Stimulated activated CD4-positive, alpha-beta T cell treated with anti-CD3 and anti-CD28 coated beads, Interleukin-1b, Interleukin-23, amount 100 ng/mL, for 24 hours (primary cell): Measurements from ENCODE around the gene CGN.

ENCODE experiments used
- DNase-seq, 4 experiments: peaks; one replicate each; pipeline ENCODE4 v3.0.0-alpha.2; 2020; ENCODE audit warnings: low read depth in 4 of 4, low spot score in 1 of 4

CGN gene

DNA sequence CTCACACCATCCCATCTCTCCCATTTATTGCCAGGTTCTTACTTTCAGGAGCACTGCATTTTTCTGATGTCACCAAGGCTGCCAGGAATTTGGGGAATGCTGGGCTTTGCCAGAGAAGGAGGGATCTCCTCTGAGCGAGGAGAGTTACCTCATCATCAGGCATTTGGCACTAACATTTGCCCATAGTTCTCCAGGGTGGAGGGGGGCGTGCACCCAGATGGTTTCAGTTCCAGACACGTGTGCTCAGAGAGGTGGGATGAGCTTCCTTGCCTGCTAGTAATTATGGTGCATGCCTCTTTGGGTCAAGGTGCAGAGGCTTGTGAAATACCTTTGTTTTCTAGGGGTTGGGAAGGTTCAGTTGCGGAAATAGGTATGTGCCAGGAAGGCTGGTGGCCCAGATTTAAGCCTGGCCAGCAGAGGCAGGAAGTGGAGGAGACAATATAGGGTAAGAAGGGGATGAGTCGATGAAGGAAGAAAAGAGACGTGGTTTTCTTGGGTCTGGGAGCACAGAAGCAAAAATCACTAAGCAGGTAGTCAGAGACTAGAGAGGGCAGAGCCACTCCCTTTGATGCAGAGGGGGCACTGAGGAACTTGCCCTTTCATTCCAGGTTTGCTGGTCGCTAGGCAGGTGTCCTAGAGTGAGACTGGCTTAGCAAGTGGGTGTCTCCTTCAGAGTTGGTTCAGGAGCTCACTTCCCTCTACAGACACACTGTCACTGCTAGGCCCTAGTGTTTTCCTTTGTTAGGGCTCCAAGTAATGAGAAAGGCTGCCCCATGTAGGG, 36.1 kb downstream of the CGN start:
- no peak for DNase-seq

DNA sequence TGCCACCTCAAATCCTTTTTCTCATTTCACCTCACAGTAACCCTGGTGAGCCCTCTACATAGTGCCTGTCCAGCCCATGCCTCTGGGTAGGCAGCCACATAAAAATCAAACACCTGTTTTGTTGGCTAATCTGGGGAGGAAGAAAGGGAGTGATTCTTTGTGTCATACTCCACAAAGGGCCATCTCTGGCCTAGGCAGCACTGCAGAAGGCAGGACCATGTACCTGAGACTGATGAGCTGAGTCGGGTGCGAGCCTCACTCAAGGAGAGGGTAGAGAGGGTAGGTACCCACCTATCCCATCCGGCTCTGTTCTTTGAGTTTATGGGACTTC, 36.7 kb downstream of the CGN start:
- no peak for DNase-seq

DNA sequence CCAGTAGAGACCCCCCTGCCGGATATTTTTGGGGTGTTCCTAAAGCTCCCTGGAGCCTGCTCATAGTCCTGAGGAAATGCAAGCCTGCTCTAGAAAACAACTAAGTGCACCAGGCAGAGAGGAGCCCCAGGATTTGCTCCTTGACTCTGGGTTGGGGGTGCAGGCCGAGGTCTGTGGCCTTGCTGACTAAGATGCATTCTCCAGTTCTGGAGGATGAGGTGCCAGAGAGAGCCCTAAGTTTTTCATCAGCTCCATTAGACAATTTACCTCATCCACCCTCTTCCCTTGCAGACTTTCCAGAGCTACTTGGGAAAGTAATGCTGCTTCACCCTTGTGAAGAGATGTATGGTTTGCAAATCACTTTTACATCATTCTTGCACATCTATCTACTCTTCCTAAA, 38.0 kb downstream of the CGN start:
- DNase-seq: no peak

DNA sequence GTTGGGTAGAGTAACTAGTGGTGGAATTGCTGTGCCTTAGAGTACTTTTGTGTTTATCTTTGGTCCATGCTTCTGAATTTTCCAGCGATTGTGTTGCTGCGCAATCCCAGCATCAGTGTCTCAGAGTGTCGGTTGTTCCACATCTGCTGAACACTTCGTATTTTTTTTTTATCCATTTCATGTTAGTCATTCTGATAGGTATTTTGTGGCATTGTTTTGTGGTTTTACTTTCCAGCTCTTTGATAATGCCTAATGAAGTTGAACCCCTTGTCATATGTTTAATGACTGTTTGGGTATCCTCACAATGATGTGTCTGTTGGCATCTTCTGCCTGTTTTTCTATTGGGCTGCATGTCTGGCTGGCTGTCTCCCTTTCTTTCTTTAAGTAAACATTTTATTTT, 42.5 kb downstream of the CGN start:
- DNase-seq: no peak

DNA sequence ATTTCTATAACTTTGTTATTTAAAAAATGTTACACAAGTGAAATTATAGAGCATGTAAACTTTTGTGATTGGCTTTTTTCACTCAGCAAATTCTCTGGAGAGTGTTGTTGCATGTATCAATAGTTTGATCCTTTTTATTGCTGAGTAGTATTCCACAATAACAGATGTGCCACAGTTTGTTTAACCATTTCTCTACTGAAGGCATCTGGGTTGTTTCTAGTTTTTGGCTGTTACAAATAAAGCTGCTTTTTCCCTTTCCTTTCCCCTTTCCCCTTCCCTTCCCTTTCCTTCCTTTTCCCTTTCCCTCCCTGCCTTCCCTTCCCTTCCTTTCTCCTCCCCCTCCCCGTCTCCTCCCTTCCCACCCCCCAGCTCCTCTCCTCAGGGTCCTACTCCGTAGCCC, 44.9 kb downstream of the CGN start:
- no peak for DNase-seq

DNA sequence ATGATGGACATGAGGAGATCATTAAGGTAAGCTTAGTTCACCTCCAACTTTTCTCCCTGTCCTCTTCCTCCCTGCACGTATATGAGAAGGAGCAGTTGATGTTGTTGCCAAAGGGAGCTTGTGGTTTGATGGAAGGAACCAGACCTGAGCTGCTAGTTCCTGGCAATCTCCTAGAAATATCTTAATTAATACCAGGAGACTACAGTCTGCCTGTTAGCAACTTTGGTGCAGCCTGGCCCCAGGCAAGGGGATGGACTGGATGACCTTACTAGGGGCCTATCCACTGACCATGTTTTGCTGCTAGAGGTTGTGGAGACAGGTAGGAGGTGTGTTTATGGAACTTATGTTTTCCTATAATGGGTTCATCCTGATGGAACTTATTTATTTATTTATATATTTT, 51.5 kb downstream of the CGN start:
- DNase-seq: no peak

DNA sequence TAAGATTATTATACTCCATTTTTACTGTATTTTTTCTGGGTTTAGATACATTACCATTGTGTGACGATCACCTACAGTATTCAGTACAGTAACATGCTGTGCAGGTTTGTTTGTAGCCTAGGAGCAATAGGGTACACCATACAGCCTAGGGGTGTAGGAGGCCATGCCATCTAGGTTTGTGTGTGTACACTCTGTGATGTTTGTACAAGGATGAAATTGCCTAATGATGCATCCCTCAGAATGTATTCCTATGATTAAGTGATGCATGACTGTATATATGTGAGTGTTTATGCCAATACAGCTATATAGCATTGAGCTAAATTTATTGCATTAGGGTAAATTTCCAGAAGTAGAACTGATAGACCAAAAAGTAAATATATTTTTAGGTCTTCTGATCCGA, 52.2 kb downstream of the CGN start:
- no peak for DNase-seq

DNA sequence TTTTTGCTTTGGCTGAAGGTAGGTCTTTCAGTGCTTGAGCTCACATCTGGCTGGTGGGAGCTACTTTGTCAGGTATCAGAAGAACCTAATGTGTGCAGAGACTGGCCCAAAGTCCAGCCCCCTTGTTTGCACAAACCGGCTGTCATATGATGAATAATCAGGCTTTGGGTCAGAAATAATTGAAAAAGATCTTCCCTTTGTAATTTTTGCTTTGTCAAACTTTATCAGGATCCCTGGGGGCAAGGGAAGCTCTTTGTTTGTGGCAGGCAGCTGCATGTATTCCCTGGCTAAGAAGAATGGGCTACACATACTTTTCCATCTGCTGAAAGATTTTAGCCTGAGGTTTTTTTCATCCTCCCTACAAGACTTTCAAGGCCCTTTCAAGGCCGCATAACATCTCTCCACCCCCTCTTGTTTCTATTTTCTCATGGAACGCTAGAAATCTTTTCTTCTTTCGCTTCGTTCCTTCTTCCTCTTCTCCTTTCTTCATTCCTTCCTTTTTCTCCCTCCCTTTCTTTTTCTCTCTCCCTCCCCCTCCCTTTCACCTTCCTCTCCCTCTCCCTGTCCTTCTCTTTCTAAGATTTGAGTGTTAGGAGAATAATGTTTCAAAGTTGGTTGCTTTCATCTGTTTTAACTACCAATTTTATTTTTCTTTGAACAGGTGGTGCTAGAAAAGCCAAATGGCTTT, 54.5 kb downstream of the CGN start:
- no peak for DNase-seq

DNA sequence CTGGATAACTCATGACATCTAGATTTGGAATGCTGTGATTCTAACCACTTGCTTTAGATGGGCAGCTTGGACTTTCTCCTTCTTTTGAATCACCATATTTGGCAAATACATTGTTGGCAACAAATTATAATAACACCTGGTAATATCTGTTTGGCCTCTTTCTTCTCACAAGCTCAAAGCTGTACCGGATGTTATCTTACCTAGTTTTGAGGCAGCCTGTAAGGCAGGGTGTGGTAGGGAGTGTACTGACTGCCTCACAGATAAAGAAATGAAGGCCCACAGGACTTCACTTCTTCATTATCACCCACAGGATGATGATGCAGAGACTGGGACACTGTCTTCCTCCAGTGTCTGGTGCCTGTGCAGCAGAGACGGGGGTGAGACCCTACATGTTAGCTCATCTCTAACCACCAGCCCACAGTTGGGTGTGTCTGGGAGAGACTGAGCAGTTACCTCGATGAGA, 57.5 kb downstream of the CGN start:
- no peak for DNase-seq

DNA sequence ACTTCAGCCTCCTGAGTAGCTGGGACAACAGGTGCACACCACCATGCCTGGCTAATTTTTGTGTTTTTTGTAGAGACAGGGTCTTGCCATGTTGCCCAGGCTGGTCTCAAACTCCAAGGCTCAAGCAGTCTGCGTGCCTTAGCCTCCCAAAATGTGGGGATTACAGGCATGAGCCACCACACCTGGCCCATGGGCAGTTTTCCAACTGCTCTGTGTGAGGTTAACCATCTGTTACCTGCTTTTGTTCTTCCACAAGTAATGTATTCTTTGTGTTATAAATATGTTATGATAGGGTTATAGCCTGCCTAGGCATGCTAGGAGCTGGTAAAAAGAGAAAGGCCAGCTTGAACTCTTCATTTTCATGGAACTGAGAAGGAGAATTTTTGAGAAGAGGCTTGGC, 59.6 kb downstream of the CGN start:
- DNase-seq: no peak

DNA sequence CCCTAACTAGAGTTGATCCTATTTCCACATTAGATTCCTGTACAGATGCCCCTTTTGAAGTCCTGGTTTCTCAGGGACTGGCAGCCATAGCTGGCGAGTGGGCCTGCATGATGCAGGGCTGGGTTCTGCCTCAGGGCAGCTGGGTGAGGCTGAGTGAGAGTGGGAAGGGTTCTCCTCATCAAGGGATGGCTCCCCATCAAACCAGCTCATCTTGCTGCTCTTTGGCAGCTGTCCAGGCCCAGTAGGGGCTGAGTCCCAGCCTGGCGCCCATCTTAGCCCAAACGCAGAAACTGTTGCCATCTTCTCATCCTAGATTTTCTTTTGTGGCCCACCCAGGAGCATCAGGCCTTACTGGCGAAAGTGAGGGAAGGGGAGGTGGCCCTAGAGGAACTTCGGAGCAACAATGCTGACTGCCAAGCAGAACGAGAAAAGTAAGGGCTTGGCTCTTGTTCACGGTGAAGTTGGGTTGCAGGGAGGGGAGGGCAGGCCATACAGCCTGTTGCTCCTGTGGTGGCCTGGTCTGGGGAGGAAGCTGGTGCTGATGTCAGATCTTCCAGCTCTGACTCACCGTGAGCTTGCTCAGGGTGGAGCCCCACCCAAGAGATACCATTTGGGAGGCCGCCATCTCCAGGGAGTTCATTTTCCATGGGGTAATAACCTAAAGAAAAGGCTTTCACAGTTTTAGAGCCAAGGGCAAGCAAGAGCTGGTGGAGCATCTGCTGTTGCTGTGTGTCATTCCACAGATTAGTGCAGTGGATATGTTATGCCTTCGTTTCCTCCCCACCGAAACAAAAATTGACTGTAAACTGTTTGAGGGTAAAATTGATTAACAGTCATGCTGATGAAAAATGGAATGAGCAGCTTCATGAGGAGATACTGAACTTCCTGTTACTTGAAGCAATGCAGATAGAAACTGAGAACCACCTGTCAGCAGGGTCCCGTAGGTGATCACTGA, 63.7 kb downstream of the CGN start:
- peak in 1 of 4 experiments; percentile 3 for DNase-seq

DNA sequence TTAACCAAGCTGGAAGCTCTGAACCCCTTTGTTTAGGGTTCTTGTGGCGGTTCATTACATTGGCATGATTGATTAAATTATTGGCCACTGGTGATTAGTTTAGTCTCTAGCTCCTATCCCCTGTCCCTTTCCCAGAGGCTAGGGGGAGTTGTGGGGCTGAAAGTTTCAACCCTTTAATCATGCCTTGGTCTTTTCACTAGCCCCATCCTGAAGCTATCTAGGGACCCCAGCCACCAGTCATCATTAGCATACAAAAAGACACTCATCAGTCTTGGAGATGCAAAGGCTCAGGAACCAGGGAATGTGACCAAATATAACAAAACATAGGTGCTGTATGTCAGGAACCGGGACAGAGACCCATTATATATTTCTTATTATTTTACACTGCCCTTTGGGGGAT, 66.0 kb downstream of the CGN start:
- DNase-seq: no peak

DNA sequence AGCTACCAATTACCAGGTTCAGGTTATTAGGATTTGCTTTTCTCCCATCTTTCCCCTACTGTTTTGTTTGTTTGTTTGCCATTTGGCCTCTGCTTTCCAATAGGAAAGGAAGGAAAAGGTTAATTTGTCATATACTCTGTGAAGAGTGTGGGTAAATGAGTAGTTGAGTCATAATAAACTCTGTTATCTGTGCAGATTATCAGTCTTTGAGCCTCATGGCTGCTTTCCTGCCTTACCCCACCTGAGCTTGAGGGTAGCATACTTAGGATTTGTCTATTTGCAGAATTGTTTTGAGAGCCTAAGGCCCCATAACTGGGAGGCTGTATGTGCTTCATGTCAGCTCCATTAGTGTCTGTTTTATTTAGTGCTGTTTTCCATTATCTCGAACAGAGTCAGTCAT, 67.8 kb downstream of the CGN start:
- no peak for DNase-seq

DNA sequence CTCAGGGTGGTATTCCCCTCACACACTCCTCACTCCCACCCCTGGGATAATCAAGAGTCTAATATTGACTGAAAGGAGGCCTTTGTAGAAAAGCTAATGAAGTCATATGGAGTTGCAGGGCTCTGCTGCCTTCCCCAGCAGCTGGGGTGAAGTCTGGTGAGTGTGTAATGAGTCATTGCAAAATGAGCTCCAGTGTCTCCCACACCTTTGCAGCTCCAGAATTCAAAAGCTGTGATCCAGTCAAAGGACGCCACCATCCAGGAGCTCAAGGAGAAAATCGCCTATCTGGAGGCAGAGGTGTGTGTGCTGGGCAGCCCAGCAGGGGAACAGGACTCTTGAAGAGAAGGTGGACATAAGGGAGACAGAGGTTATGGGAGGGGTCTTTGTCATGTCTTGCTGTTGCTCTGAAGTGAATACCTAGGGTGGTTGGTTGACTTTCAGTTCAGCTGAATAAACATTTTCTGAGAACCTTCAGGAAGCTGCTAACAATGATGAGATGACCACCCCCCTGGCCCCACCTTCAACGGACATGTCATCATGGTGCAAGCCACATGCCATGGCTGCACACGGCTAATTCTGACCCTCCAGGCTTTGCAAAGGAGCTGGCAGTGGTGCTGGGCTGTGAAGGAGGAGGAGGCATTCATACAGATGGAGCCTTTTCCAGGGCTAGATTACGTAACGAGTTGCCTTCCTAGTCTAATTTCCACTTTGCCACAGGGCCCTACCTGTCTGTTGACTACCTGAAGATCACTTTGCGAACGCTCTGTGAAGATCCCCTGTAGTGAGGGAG, 68.4 kb downstream of the CGN start:
- no peak for DNase-seq

DNA sequence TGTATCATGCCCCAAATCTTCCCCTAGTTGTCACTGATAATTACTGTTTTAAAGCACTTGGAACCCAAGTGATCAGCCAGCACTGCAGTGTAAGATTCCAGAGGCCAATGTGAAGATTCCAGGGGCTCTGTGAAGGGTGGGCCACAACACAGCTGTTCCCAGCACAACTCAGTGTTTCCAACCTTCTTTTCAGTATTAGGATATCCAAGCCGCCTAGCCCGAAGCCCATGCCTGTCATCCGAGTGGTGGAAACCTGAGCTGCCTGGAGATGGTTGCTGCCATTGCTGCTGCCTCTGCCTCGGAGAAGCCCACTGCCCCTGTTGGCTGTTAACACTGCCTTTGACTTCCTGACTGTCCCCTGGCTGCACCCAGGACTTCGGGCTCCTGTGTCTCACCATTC, 70.3 kb downstream of the CGN start:
- DNase-seq: no peak

DNA sequence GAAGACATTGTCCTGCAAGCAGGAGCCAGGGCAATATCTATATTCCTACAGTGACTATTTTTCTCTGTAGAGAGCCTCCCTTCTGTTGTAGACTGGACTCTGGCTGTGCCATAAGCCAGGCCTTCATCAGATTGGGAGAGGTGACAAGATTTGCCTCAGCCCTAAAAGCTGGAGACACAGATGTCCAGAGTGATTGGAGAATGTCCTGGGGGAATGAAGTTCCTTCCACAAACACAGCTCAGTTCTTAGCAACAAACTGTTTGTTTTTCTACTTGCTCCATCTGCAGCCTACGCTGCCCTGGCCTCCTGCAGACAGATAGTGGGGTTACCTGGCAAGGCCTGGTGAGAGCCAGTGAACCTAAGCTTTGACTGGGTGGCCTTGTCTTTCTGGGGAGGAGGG, 70.7 kb downstream of the CGN start:
- no peak for DNase-seq

DNA sequence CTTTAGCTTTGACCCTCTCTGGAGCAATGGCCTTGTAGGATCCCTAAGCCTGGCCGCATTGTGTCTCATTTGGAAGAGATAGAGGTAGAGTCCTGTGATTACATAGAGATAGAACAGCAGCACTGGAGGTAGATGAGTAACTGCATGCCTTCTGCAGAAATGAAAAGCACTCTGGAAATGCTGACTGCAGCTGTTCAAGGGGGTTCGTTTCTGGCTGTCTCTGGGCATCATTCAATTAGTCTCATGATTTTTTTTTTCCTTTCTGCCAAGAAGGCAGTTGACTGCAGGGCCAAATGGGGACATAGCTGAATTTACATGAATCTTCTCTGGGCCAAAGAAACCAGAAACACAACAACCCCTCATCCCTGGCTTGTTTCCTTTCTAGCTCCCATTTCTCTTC, 72.6 kb downstream of the CGN start:
- no peak for DNase-seq

DNA sequence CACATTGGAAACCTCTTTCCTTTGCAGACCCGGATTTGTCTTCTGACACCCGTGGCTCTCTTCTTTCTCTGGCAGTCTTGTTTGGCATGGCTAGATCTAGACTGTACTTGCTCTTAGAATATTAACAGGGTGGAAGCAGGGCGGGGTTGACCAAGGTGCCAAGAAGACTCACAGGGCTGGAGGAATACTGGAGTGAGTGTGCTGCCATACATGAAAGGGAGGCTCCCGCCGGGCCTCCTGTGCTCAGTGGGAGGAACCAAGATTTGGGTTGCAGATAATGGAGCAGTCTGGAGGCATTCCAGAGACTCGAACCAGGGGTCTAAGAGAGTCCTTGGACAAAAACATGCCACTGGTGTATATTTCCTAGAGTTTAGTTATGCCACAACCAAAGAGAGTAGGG, 73.1 kb downstream of the CGN start:
- DNase-seq: no peak

DNA sequence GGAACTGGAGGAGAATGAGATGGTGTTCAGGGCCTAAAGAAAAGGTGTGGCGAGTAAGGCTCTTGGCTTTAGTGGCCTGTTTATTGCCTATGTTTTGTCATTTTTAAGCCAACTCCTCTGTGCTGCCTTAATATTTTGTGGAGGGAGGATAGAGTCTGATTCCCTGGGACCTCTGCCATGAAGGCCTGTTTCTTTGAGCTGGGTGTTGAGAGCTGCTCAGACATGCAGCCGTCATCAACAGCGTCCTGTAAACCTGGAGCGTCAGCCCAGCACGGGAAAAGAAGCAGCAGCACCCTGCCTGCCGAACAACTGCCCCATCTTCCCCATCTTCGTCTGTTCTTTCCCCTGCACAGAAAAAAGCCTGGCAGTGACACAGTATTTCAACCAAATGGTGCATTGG, 73.6 kb downstream of the CGN start:
- no peak for DNase-seq

DNA sequence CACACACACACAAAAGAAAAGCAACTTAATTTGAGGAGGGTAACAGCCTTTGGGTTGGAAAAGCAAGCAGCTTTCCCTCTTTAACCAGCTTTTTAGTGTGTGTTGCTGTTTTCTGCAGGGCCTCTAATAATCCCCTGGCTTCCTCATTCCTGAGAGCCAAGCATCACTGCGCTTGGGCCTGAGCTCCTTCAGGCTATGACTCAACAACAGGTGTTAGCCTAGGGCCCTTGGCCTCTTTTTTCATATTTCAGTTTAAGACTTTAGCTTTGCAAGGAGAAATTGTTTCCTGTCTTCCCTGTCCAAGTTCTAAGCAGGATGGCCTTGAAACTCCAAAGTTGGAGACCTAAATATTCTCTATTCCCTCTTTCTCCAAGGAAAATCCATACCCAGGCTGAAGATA, 74.4 kb downstream of the CGN start:
- no peak for DNase-seq
